GM12865 (cell line): ENCODE measurements around the gene ITGAV.

Experiments used
- DNase-seq: peaks from one replicate; pipeline ENCODE4 v3.0.0; 2010; ENCODE audit warnings: low read depth
- H3K4me3 ChIP-seq: 2 replicates; pipeline ENCODE4 v1.5.1; 2011; ENCODE audit warnings: mild to moderate bottlenecking, low read depth, low read length, control low read depth
- CTCF ChIP-seq: IDR thresholded peaks from 2 replicates; pipeline ENCODE4 v1.5.1; 2011; ENCODE audit warnings: low read length, control low read depth, low read depth, inconsistent platforms; ENCODE audit not compliant: insufficient read depth; ENCODE audit errors: missing control alignments

The ITGAV gene

GRCh38 chr2:186612026-186612425 lies 22.2 kb downstream of the ITGAV start:
- TF ChIP-seq CTCF = no peak
- H3K4me3 ChIP-seq = no peak overlapping the region
- no peak for DNase-seq

- no peak overlapping the region for H3K4me3 ChIP-seq
- TF ChIP-seq CTCF = no peak
- no peak for DNase-seq
These were observed 22.9 kb downstream of the ITGAV start for GRCh38 chr2:186612555-186613440.

- no peak overlapping the region for H3K4me3 ChIP-seq
- no peak for DNase-seq
- no peak for TF ChIP-seq CTCF
These were observed 24.5 kb downstream of the ITGAV start for GRCh38 chr2:186614373-186614772.

- H3K4me3 ChIP-seq = no peak overlapping the region
- TF ChIP-seq CTCF = no peak
- DNase-seq = no peak
These were observed 27.3 kb downstream of the ITGAV start for GRCh38 chr2:186617148-186617547.

- TF ChIP-seq CTCF = no peak
- no peak overlapping the region for H3K4me3 ChIP-seq
- DNase-seq = no peak
These were observed 27.9 kb downstream of the ITGAV start for GRCh38 chr2:186617771-186618170.

- no peak for TF ChIP-seq CTCF
- DNase-seq = no peak
- no peak overlapping the region for H3K4me3 ChIP-seq
These were observed 28.8 kb downstream of the ITGAV start for GRCh38 chr2:186618696-186619095.

GRCh38 chr2:186623084-186623483 lies 33.2 kb downstream of the ITGAV start:
- no peak for TF ChIP-seq CTCF
- DNase-seq = no peak
- no peak overlapping the region for H3K4me3 ChIP-seq
